Measurements from ENCODE around the gene UBAC2.

The UBAC2 gene

DNA sequence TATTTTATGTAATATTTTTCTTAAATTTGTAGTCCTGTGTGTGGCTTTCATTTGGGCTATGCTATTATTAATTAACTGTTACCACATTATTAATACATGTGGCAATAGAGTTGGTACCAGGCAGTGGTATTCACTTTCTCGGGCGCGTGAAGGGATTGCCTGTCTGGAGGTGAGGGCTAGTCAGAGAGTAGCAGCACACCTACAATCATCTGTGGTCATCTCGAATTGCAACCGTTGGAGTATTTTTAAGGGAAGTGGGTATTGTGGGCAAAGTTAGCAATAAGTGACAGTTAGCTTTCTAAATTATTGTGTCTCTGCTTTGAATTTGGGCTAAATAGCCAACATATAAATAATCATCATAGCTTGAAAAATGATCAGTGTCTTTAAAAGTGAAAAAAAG is 77.5 kb downstream of the UBAC2 start:
- H3K4me3 ChIP-seq (ENCODE audit: low read length): no peak overlapping the region
- no peak for DNase-seq (ENCODE audit: low read depth)
- no peak for TF ChIP-seq CTCF (conservative IDR thresholded peaks at IDR 0.05; ENCODE audit: low read length)

DNA sequence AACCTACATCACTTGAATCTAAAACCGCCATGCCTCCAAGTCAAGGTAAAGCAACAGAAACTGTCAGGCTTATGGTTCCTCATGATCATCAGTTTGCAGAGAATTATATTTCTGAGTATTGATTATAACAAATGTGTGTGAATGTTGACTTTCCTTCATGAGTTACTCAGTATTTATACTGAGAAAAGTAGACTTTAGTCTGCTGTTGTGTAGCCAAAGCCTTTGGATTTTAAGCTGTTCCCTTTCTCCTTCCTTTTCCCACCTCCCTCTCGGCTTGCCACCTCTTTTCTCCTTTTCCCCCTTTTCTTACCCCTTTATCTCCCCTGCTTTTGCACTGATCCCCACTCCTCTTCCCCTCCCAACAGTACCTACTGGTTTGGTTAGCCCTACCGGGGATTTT is 78.2 kb downstream of the UBAC2 start:
- DNase-seq (ENCODE audit: low read depth): no peak
- no peak overlapping the region for H3K4me3 ChIP-seq (ENCODE audit: low read length)
- no peak for TF ChIP-seq CTCF (conservative IDR thresholded peaks at IDR 0.05; ENCODE audit: low read length)

- no peak for TF ChIP-seq CTCF (conservative IDR thresholded peaks at IDR 0.05; ENCODE audit: low read length)
- DNase-seq (ENCODE audit: low read depth): no peak
- no peak overlapping the region for H3K4me3 ChIP-seq (ENCODE audit: low read length)
Observed at GRCh38 chr13:99279637-99280036, 79.0 kb downstream of the UBAC2 start.

DNA sequence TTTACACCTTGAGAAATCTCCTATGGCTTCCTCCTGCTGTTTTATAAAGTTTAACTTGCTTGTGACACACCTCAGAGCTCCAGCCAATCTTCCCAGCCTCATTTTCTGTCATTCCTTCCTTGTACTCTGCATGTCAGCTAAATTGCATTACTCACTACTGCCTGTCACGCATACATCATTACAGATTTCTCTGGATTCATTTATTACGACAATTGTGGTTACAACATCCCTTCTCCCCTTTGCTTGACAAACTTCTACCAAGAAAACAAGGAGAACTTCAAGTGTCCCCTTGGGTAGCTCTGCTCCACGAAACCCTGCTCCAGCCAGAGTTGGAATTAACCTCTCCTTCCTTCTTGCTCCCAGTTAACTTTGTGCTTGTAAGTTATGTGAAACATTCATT is 79.5 kb downstream of the UBAC2 start:
- no peak for TF ChIP-seq CTCF (conservative IDR thresholded peaks at IDR 0.05; ENCODE audit: low read length)
- DNase-seq (ENCODE audit: low read depth): peak; percentile 85
- H3K4me3 ChIP-seq (ENCODE audit: low read length): no peak overlapping the region

DNA sequence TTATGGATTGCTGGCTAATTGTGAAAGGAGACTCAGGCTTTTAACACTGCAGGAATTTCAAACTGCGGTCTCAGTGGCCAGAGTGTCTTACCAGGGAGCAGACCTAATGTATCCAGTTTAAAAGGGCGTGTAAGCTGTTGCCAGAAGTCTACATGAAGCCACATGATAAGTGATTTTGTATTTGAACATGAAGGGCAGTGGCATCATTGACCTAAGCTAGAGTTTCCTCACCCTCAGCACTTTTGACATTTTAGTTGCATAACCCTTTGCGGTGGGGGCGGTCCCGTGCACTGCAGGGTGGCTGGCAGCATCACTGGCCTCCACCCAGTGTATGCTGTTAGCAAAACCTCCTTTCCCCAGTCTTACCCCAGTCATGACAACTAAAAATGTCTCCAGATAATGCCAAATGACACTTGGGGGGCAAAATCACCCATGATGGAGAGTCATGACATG is 81.2 kb downstream of the UBAC2 start:
- H3K4me3 ChIP-seq (ENCODE audit: low read length): no peak overlapping the region
- no peak for TF ChIP-seq CTCF (conservative IDR thresholded peaks at IDR 0.05; ENCODE audit: low read length)
- peak; percentile 71 for DNase-seq (ENCODE audit: low read depth)

- no peak for TF ChIP-seq CTCF (conservative IDR thresholded peaks at IDR 0.05; ENCODE audit: low read length)
- peak; percentile 44 for DNase-seq (ENCODE audit: low read depth)
- H3K4me3 ChIP-seq (ENCODE audit: low read length): no peak overlapping the region
Observed at GRCh38 chr13:99282264-99283231, 81.9 kb downstream of the UBAC2 start.

Data from AG10803 (cell line).